Activated CD8-positive, alpha-beta memory T cell treated with anti-CD3 and anti-CD28 coated beads for 1 hour (primary cell): Measurements from ENCODE around the gene RAB35.

Experiments used
- DNase-seq, 2 donors: peaks; one replicate each; pipeline ENCODE4 v3.0.0-alpha.2; 2020; ENCODE audit warnings: low read depth in 1 of 2; ENCODE audit errors: extremely low read depth in 1 of 2

RAB35 gene

DNA sequence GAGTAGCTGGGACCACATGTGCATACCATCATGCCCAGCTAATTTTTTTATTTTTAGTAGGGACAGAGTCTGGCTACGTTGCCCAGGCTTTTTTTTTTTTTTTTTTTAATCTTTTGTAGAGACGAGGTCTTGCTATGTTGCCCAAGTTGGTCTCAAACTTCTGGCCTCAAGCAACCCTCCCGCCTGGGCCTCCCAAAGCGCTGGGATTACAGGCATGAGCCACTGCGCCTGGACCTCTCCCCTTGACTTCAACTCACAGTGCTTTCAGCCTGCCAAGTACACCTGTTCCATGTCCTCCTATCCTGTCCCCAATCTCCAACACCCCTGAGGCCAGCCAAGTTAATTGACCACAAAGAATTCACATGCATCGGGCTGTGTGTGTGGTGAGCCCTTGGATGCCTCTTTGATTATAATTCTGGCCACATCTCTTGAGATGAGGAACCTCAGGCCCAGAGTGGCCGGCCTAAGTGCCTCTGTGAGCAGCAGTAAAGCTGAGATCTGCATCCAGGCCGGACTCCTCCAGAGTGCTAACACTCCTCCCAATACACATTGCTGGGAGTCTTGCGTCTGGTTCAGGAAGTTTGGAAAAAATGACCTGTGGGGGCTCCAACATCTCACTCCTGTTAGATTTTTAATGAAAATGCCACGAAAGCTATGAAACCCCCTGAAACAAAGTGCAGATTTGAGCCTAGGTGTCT, 6.8 kb downstream of the RAB35 start:
- DNase-seq, result no peak

DNA sequence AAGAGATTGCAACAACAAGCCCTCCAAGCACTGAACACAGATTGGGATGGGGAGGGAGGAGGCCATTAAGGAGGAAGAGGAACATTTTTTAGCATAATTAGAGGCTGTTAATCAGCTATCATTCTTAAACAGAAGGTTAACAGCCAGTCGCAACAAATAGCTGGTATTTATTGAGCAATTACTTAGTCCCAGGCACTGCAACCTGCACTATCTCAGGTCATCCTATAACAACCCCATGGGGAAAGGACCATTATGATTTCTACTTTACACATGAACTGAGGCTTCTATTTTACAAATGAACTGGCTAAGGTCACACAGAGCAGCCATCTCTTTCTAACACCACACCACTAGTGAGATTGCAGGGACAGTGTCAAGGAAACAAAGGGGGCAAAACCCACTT, 10.4 kb downstream of the RAB35 start:
- no peak for DNase-seq

DNA sequence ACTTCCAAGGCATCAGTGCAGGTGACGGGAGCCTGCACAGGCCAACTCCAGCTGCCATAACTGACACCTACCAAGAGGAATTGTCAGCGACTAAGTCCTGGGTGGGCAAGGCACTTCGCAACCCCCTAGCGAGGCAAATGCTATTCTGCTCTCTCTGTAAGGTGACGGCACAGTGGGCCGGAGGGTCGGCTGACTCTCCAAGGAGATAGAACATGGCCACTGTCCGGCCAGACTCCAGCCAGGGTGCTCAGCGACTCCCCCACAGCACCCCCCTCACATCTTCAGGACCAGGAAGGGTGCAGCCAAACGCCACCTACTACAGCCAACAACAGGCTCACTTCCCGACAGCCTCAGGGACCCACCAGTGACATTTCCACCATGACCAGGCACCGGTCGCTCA, 13.2 kb downstream of the RAB35 start:
- DNase-seq, result no peak

DNA sequence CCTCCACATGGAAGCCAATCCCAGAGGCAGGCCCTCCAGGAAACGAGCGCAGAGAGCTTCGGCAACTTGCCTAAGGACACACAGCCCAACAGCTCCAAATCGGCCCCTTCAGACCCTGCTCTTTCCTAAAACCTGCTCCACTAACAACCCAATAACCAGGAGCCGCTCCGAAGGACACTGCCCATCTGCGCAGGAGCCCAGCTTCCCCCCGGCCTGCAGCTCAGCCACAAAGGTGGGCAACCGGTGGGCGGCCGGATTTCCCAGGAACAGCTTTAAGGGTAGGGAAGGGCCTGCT, 13.6 kb downstream of the RAB35 start:
- no peak for DNase-seq

DNA sequence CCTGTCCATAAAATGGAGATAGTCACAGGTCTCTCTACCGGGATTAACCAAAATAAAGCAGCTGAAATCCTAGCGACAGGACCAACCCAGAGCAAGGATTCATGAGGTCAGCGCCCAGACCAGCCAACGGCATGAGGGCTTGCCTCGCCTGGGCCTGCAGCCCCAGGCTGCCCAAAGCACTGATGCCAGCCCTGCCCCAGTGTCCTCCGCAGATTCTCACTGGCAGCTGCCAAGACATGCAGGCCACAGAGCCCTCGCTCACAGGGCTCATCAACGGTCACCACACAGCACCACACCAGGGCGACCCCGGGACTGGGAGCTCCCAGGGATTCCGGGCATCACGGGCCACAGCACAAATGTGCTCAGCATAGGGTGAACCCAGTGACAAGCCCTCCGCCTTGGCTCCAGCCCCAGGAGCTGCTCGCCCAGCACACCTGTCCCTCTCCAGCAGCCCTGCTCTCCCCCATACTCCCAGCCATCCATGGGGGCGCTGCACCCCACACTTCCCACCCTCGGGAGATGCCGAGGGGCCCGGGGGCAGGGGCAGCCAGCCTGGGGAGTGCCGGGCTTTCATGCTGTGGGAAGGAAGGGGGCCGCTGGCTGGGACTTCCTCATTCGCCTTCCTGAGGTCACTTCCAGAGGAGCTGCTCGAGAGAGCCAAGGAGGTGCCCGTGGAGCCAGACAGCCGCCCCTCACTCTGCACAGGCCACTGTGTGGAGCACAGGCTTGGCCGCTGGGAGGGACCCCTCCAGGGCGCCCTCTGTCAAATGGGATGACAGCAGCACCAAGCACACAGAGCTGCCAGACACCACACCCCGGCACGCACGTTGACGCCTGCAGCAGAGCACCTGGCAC, 14.1 kb downstream of the RAB35 start:
- DNase-seq, result no peak

DNA sequence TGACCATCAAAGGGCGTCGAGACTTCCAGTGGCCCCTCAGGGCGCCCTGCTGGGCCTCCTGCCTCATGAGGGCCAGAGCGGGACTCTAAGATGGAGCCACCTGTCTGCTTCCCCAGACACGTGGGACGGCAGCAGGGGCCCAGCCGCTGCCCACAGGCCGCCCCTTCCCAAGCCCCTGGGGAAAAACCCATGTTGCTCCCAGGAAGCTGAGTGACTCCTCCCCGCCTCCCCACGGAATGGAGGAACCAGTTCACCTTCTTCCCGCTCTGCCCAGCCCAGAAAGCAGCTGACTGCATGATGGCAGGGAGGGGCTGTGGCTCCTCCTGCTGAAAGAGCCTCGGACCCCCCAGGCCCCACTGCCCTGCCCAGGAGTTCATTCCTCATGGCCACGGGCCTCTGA, 14.9 kb downstream of the RAB35 start:
- DNase-seq, result no peak

DNA sequence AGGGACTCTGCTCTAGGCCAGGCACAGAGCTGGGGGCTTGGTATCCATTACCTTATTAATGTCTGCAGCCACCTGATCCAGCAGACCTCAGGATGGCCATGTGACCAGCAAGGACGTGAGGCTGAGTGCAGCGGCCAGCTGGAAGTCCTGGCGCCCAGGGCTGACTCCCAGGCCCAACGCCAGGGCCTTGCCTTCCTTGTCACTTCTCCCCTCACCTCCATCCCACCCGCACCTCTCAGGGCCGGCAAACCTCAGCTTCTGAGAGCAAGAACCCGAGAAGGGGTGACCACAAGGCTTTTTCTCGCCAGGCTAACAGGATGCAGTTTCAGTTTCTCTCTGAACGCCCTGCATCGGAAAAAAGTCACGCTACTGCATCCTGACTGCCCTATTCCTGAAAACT, 15.4 kb downstream of the RAB35 start:
- DNase-seq, result no peak

DNA sequence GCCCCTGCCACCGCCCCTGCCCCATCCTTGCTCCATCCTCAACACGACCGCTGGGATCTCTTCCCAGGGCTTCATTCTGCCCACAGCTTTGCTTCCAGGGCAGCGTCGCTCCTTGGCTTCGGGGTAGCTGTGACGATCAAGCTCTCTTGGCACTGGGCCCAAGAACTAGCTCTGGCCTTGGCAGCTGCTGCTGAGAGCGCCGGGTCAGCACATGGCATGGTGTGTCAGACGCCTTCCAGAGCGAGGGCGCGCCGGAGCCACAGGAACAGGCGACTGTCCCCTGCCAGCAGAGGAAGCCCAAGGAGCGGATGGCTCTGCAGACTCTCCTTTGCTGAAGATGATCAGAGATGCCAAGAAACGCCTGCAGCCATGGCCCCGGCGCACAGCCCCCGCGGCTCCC, 15.9 kb downstream of the RAB35 start:
- DNase-seq, result no peak

DNA sequence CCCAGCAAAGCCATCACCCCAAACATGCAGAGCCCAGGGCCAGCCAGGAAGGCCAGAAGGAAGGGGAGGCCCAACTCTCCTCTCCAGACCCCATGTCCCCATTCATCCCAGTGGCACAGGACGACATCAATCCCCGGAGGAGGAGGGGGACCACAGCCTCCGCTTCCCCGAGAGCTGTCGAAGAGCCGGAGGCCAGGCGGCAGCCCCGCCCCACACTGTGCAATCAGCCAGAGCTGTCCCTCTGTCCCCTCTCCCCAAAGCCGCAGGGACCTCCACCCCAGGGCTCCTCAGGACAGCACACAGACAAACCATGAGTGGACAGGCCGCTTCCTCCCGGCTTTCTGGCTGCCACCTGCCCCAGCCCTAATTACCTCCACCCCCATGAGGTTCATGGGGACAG, 16.8 kb downstream of the RAB35 start:
- no peak for DNase-seq

DNA sequence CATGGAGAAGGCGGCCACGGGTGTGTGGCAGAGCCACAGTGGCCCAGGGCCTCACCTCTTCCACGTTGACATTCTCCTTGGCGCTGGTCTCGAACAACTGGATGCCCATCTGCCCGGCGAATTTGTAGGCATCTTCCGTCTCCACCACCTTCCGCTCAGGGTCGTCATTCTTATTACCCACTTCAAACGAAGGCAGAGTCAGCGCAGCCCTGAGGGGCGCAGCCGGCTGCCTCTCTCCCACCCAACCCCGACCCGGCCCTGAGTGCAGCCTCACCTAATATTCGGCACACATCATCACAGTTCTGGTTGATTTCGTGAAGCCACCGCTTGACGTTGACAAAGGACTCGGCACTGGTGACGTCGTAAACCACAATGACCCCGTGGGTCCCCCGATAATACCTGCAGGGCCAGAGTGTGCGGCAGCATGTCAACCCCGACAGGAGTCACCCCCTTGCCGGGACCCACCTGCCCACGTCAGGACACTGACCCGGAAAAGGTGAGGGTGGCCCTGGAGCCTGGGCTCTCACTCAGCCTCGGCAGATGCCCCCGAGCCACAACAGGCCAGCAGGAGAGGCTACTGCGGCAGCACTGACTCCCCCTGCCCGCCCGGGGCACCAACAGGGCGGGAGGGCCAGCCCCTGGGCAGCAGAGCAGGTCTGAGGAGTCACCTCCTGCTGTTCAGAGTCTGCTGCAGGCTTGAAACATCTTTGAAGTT, 17.6 kb downstream of the RAB35 start:
- DNase-seq, result no peak

DNA sequence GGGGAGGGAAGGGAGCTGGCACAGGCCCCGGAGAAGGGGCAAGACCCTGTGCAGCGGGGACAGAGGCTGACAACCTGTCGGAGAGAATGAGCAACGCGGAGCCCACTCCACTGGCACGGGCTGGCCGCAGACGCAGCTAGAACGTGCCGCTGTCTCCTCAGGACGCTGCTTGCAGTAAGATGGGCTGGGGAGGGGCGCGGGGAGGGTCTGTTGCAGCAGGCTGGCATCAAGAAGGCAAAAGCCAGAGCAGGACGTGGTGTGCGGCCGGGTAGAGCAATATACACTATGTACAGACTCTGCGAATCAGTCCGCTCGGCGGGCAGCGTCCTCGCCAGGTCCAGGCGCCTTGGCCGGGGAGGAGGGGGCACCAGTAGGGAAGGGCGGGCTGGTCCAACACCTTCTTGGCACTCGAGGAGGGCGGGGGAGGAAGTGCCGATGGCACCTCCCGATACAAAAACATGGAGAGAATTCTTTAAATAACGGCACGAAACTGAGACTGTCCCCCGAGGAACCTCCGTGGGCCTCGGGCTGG, 19.8 kb downstream of the RAB35 start:
- DNase-seq, result no peak

DNA sequence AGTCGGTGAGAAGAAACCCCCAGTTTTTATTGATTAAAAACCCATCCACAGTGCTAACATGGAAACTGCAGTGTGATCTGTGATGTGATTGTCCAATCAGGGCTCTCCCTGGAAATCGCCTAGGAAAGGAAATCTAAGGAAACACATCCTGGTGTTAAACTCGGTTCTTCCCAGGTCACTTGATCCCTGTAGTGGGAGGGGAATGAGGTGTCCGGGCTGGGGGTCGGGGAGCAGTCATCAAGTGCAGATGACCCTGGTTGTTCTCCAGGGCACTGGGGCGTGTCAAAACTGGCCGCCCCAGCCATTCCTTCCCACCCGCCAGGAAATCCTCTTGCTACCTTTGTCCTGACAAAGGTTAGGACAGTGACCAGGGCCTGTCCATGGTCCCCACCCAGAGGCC, 20.8 kb downstream of the RAB35 start:
- no peak for DNase-seq

DNA sequence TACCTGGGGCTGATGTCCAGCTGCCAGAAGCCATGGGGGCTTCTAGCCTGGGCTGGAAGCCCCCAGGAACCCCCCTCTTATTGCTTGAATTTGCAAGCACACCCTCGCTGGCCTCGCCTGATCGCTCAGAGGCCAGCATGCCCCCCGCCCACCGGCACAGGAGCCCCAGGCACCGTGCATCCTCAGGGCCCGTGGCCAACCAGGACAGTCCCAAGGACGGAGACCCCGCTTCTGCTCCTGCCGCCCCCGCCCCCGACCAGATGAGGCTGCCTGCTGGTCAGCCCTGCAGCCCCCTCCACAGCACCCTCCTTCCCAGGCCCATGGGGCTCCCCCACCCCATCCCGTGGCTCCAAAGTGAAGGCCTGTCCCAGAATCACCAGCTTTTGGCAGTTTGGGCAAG, 21.2 kb downstream of the RAB35 start:
- DNase-seq, result no peak

DNA sequence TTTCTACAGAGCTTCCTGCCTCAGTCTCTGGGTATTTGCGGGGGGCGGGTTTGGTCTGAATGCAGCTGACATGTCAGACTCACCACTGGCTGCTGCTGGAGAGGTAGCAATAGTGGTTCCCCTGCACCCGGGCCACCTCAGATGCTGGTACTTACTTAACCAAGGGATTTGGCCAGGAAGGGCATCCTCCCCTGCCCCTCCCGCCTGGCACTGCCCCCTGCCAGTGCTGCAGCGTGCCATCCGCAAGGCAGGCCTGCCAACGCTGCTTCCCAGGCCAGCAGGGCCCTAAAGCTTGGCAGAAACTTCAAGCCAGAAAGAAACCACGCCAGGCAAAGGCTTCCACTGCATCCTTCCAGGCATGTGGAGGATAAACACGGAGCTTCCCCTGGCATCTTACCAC, 22.1 kb downstream of the RAB35 start:
- DNase-seq, result no peak

DNA sequence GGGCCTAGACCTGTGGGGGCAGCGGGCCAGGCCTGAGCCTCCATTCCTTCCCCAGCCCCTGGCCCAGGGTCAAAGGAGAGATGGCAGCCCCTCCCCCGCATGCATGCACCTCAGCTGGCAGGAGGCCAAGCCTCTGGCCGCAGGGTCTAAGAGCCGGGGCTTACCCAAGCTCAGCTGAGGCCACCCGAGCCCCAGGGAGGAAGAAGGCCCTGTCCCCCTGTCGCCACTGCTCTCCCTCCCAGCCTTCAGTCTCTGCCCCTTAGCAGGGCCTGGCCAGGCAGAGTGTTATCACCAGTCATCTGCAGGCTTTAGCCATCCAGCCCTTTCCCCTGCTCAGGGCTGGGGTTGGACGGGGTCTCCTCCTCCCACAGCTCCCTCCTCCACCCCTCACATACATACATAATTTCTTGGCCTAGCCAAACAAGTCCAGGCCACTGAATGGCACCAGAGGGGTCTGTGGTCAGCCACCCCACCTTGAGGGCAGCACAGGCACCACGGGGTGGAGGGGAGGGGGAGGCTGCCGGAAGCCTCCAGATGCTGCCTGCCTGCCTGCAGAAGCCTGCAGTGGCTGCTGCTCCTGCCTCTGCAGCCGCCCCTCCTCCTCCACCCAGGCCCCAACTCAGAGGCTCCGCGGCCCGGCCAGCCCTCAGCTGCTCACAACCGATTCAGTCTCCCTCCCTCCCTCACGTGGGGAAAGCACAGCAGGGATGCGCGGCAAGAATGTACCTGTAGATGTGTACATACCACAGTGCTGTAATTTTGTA, 22.8 kb downstream of the RAB35 start:
- DNase-seq, result no peak

DNA sequence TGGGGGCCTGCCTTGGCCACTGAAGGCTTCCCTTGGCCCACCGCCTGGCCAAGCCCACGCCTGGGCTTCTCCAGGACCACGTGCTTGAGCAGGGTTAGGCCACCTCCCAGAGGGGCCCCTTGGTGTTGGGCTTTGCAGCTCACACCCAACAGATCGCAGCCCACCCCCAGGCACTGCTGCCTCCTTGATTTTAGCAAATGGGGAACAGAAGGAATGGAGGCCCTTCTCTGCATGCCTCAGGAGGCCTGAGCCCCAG, 23.3 kb downstream of the RAB35 start:
- DNase-seq, result no peak

DNA sequence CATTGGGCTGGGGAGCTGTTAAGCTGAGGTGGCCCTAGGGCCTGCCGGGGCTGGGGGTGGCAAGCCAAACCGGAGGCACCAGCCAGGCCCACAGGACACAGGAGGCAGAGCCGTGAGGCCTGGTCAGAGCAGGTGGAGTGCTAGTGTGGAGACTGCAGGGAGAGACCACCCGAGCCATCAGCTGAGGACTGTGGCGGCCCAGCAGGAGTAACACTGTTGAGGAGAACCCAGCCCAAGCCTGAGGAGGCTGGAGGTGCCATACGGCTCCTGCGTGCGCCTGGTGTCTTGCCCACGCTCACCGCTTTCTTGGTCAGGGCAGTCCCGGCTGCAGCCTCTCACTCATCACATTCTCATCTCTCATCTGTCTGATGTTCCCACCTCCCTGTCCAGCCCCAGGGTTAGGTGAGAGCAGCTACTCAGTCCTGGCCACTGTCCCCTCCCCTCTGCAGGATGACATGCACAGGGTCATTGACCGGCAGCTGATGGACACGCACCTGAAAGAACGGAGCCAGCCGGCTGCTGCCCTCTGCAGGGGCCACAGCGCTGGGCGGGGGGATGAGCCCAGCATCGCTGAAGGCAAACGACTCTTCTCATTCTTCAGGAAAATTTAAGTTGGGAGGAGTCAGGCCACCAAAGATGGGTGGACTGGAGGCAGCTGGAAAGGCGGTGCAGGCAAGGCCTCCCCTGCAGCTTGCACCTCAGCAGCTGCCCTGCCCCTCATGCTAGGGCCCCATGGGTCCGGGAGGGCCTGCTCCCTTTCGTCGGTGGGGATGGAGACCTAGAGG, 23.8 kb downstream of the RAB35 start:
- no peak for DNase-seq

DNA sequence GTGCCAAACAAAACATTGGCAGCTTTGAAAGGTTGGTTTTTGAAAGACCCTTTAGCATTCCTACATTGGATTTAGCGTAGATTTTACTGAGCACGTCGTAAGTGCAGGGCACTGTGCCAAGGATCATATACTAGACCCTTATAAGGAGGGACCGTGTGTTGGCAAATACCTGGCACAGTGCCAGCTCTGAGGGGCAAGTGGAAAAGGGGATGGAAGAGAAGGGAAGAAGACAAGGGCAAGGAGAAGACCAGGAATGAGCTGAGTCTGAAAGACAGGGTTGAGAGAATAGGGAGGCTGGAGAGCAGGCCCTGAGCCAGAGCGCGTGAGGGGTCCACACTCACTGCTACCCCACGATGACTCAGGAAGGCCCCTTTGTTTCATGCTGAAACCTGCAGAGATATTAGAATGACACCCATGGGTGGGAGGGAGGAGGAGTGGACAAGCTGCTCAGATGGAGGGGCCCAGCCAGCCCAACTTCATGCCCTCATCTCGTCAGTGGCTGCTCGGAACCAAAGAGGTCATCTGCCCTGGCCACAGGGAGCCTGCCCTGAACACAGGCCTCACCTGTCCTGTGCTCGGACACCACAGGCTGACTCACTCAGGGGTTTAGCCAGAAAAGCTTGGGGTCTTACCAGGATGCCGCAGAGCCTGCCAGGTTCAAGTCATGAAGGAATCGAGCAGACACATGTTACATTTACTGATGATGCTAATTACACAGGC, 25.0 kb downstream of the RAB35 start:
- no peak for DNase-seq

DNA sequence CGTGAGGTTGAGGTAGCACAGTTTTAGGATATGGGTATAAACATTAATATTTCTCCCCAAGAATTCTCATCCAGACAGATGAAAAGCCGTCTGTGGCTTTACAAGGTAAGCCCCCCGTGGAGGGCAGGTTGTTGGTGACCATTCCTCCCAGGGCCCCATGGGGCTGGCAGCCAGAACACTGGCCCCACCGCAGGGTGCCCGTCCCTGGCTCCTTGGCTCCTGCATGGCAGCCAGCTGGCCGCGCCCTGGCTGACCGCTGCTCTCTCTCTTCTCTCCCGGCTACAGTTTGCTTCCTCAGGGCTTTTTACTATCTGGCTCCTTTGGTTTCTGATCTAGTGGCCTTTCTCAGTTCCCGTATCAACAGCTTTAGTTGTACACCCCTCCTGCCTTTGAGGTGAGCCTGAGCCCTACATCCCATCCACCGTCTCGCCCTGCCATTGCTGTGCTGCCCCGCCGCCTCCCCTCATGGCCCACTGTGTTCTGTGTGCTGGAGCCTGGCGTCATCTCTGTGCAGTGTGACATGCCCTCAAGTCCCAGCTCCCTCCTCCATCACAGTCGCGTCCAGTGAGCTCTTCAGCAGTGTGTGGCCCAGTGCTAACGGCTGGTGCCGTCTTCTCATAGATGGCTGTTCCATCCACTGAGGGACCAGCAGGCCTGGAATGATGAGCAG, 25.8 kb downstream of the RAB35 start:
- no peak for DNase-seq
